Heart left ventricle (tissue), 16 donors: ENCODE results near the gene DIS3L2. TPM values are rescaled to one million over a fixed set of nuclear protein-coding genes. Genes with fewer than 3 reads are reported as not detected.

Experiments
- ATAC-seq, 4 donors: fragments of 200-7000 bp; cut with Tn5 transposase; one replicate each; pipeline ENCODE4 v1.9.1; 2020 to 2022; ENCODE audit warnings: moderate library complexity in 4 of 4, mild to moderate bottlenecking in 3 of 4, moderate number of reproducible peaks in 1 of 4
- DNase-seq, 5 donors: peaks; one replicate each; pipeline ENCODE4 v3.0.0-alpha.2; 2020
- H3K27ac ChIP-seq, 12 donors: fragments of 200-600 bp; sonication (generic) in 4 of 12; one replicate each; pipeline versions ENCODE4 v1.5.0 to v1.8.0; 2016 to 2022; ENCODE audit warnings: mild to moderate bottlenecking in 2 of 12
- H3K27me3 ChIP-seq, 9 donors: fragments of 200-600 bp; sonication (generic) in 2 of 9; one replicate each; pipeline versions ENCODE4 v1.5.1 to v1.8.0; 2016 to 2022; ENCODE audit warnings: mild to moderate bottlenecking in 3 of 9
- H3K36me3 ChIP-seq, 9 donors: fragments of 200-600 bp; sonication (generic) in 2 of 9; one replicate each; pipeline versions ENCODE4 v1.5.0 to v1.8.0; 2018 to 2022; ENCODE audit warnings: mild to moderate bottlenecking in 2 of 9
- H3K4me1 ChIP-seq, 12 donors: fragments of 200-600 bp; sonication (generic) in 4 of 12; one replicate each; pipeline versions ENCODE4 v1.5.0 to v1.8.0; 2016 to 2022; ENCODE audit warnings: mild to moderate bottlenecking in 3 of 12
- H3K4me3 ChIP-seq, 12 donors: fragments of 200-600 bp; sonication (generic) in 4 of 12; one replicate each; pipeline versions ENCODE4 v1.5.0 to v1.8.0; 2017 to 2022; ENCODE audit warnings: mild to moderate bottlenecking in 9 of 12, moderate library complexity in 4 of 12
- H3K9me3 ChIP-seq, 12 donors: fragments of 200-600 bp; sonication (generic) in 4 of 12; one replicate each; pipeline versions ENCODE4 v1.5.0 to v1.8.0; 2016 to 2022; ENCODE audit warnings: mild to moderate bottlenecking in 1 of 12
- CTCF ChIP-seq, 12 donors: fragments of 200-600 bp; sonication (generic) in 4 of 12; IDR thresholded peaks; one replicate each; pipeline versions ENCODE4 v1.5.0 to v1.8.0; 2018 to 2022; ENCODE audit warnings: antibody characterized with exemption in 12 of 12, mild to moderate bottlenecking in 5 of 12
- POLR2A ChIP-seq, 2 donors: fragments of 450-650 bp; IDR thresholded peaks; one replicate each; pipeline ENCODE4 v1.6.1; 2017; ENCODE audit warnings: antibody characterized with exemption in 2 of 2, mild to moderate bottlenecking in 2 of 2, moderate library complexity in 2 of 2
- WGBS, 4 donors: extraction: QIAGEN DNeasy Blood & Tissue Kit in 2 of 4; methylation state at CpG; one replicate each; pipeline versions ENCODE4 v1.1.5 to v1.1.7; 2013 to 2018; 5-methylcytosine and 5-hydroxymethylcytosine counted together
- intact Hi-C, 10 donors: fragments of 100-400 bp; cut with DNase I; formaldehyde crosslinking; loops; one replicate each; pipeline versions ENCODE4 v1.11.1 to v1.14.2; 2022
- polyA plus RNA-seq, 2 donors: library from polyadenylated mRNA; stranded (reverse); fragments of 200-250 nt; gene quantifications; one replicate each; pipeline ENCODE4 v1.2.3, GENCODE V29; 2013
- total RNA-seq, 9 donors: library from RNA; depleted of rRNA in 2 of 9; stranded (reverse); fragments of >200 nt in 2 of 9; fragmentation: NEBNext Ultra II Directional in 3 of 9; extraction: Animal tissue kit (Norgen Biotek cat#: 25700) in 3 of 9; gene quantifications; one replicate each; pipeline versions ENCODE4 v1.1.0 to v1.2.4, GENCODE V29; 2016 to 2023
- donor health status: ischemic (EF 13 %, LVEDD 7.1; RV severe dilation, severe dysfunction).
- donor health status: healthy with polysubstance abuse.
- donor health status: DM: no; HTN: yes; CAD: no.
- donor health status: DM: no; HTN: no; CAD: no.
- donor health status: ischemic (EF 25% LVEDD 6.9; RV normal size, moderate dysfunction).
- donor health status: ischemic (EF 25% LVEDD 5.7; RV mildly dilated, moderate dysfunction).
- donor health status: healthy.
- donor health status: DM: yes; HTN: yes; CAD: no.
- donor health status: ischemic (EF 35%, LVEDD 5.7; RV mildly dilated, moderate dysfunction).
- donor health status: nonischemic (EF 11% LVEDD 7.7; RV severe dilation, severe dysfunction).
- donor health status: DM: yes; HTN: yes; CAD: no.
- donor health status: PGD.
- donor health status: ischemic (EF 29% LVEDD 5.4; RV normal size, mild dysfunction).
- donor health status: nonischemic (EF 23%, LVEDD 6.1; RV moderate dilation, normal function).

The DIS3L2 gene
- total and polyA plus RNA-seq, 11 donors, result 12.4 to 27.3 (median 21.8) TPM

- DNase-seq (peak in 1 of 5 donors; percentile 37), ATAC-seq (no peak)
- no peak overlapping the region for H3K27ac ChIP-seq
- TF ChIP-seq CTCF (IDR thresholded peaks at IDR 0.05) (no peak), POLR2A (IDR thresholded peaks at IDR 0.05) (no peak)
- H3K27me3 ChIP-seq, result peaks cover 34 to 71% (median 53%) of the 10 kb centered on the region in 9 donors
- 63 to 72% (median 68%) methylated on average over 5 to 14 of the region's 14 CpGs for WGBS, 4 donors
- no peaks in the 10 kb centered on the region for H3K36me3 ChIP-seq
- no peaks in the 10 kb centered on the region for H3K9me3 ChIP-seq
- no peak overlapping the region for H3K4me3 ChIP-seq
- H3K4me1 ChIP-seq, result peaks cover 0 to 20% (median 0%) of the 10 kb centered on the region in 12 donors
- intact Hi-C loops, result loop anchor here in 1 of 10 donors (10.0 kb wide), 1 partner anchor 85 kb away; no protein-coding TSS in a partner anchor
Observed at GRCh38 chr2:232349946-232350635, 388.6 kb downstream of the DIS3L2 start.

- TF ChIP-seq CTCF (IDR thresholded peaks at IDR 0.05), result no peak
- TF ChIP-seq POLR2A (IDR thresholded peaks at IDR 0.05), result no peak
- intact Hi-C loops, result no loop called here
- Histone ChIP-seq H3K27ac (no peak overlapping the region), H3K4me1 (peaks cover 0 to 20% (median 0%) of the 10 kb centered on the region in 12 donors), H3K9me3 (no peaks in the 10 kb centered on the region), H3K36me3 (no peaks in the 10 kb centered on the region), H3K4me3 (no peak overlapping the region), H3K27me3 (peaks cover 34 to 71% (median 53%) of the 10 kb centered on the region in 9 donors)
- DNase-seq, result peak in 1 of 5 donors; percentile 55
- no peak for ATAC-seq
- WGBS, 4 donors, result 10 to 25% (median 15%) methylated on average over 29 to 76 of the region's 76 CpGs
Observed at GRCh38 chr2:232350804-232351685, 389.5 kb downstream of the DIS3L2 start.

GRCh38 chr2:232351686-232352510 lies 390.4 kb downstream of the DIS3L2 start:
- intact Hi-C loops, result no loop called here
- H3K27me3 ChIP-seq, result peaks cover 34 to 71% (median 53%) of the 10 kb centered on the region in 9 donors
- 15 to 38% (median 23%) methylated on average over 20 to 73 of the region's 73 CpGs for WGBS, 4 donors

More at GRCh38 chr2:232351686-232352510, 390.4 kb downstream of the DIS3L2 start:
- Histone ChIP-seq H3K36me3 (no peaks in the 10 kb centered on the region), H3K27ac (no peak overlapping the region), H3K9me3 (no peaks in the 10 kb centered on the region), H3K4me1 (peaks cover 0 to 20% (median 0%) of the 10 kb centered on the region in 12 donors), H3K4me3 (no peak overlapping the region)
- DNase-seq (no peak), ATAC-seq (no peak)
- TF ChIP-seq POLR2A (IDR thresholded peaks at IDR 0.05) (no peak), CTCF (IDR thresholded peaks at IDR 0.05) (no peak)
